ENCODE measurements around the gene PRR29. TPM values are rescaled to one million over a fixed set of nuclear protein-coding genes. Genes with fewer than 3 reads are reported as not detected.

PRR29 gene
- total and polyA plus RNA-seq, 2 donors (not counting 3 experiments of a cell fraction or from before 2014, with no cell fraction given) = 0.39 to 1.2 TPM

DNA sequence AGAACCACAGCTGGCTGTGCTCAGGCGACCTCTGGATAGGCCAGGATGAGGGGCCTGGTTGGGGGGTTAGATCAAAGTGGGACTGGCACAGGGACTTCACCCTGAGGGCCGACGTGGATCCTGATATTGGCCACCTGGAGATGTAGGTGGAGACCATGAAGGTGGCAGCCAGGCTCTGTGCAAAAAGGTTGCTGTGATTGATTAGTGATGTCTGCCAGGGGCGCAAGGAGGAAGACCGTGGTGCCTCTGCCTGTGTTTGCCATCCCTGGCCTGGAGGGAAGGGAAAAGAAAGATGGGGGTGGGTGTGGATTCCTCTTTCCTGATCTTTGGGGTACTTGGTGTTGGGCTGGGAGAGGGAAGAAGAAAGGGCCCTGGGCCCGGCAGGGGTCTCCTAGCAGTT lies 24.9 kb upstream of the PRR29 start:
- Histone ChIP-seq H2AFZ (ENCODE audit: low read depth, low read length) (no peak overlapping the region), H3K27ac (ENCODE audit: insufficient read depth, low read depth, low read length) (no peak overlapping the region), H4K20me1 (replicated peaks; ENCODE audit: control insufficient read depth, extremely low read depth, insufficient read depth, low read length) (no peaks in the 10 kb centered on the region), H3K79me2 (ENCODE audit: control insufficient read depth, insufficient read depth, low read length) (no peaks in the 10 kb centered on the region), H3K9me1 (replicated peaks; ENCODE audit: control insufficient read depth, extremely low read depth, insufficient read depth, low read length) (no peaks in the 10 kb centered on the region), H3K36me3 (ENCODE audit: control insufficient read depth in 2 of 2, extremely low read depth in 1 of 2, insufficient read depth in 2 of 2, low read length in 2 of 2) (no peaks in the 10 kb centered on the region), H3K4me2 (ENCODE audit: insufficient read depth, low read length) (no peak overlapping the region), H3K9ac (replicated peaks; ENCODE audit: extremely low read depth, insufficient read depth, low read length) (no peak overlapping the region), H3K4me1 (ENCODE audit: control insufficient read depth, extremely low read depth, insufficient read depth, low read length) (peaks cover 13% of the 10 kb centered on the region), H3K9me3 (replicated peaks; ENCODE audit: control insufficient read depth, insufficient read depth, low read length) (no peaks in the 10 kb centered on the region), H3K4me3 (replicated peaks in 1 of 3; ENCODE audit: insufficient read depth in 1 of 3, low read depth in 1 of 3, low read length in 3 of 3) (no peak overlapping the region), H3K27me3 (ENCODE audit: control insufficient read depth in 2 of 2, insufficient read depth in 2 of 2, low read length in 2 of 2) (no peaks in the 10 kb centered on the region)
- FAIRE-seq (no peak), DNase-seq (ENCODE audit: low read depth, low spot score) (no peak)
- POLR2A ChIA-PET = no interaction called here
- BruUV-seq (replicated peaks) = no TSS peak
- intact Hi-C loops (cut with micrococcal nuclease) = no loop called here
- dilution Hi-C loops (cut with MboI; ENCODE audit: extremely low pct_ligation_motif_present, low sequenced_read_pairs) = no loop called here
- no peak for TF ChIP-seq GATA2 (IDR thresholded peaks at IDR 0.05; ENCODE audit: insufficient read depth, insufficient read length, low read depth, low read length)
- no peak for TF ChIP-seq JUN (IDR thresholded peaks at IDR 0.05; ENCODE audit: borderline replicate concordance, insufficient read depth, insufficient read length, low read depth)
- TF ChIP-seq MYC (IDR thresholded peaks at IDR 0.05; ENCODE audit: low read depth, low read length) = no peak
- TF ChIP-seq, protein P1, sequence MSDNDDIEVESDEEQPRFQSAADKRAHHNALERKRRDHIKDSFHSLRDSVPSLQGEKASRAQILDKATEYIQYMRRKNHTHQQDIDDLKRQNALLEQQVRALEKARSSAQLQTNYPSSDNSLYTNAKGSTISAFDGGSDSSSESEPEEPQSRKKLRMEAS (IDR thresholded peaks at IDR 0.05; ENCODE audit: insufficient read depth, insufficient read length) = no peak
- TF ChIP-seq, protein P2, sequence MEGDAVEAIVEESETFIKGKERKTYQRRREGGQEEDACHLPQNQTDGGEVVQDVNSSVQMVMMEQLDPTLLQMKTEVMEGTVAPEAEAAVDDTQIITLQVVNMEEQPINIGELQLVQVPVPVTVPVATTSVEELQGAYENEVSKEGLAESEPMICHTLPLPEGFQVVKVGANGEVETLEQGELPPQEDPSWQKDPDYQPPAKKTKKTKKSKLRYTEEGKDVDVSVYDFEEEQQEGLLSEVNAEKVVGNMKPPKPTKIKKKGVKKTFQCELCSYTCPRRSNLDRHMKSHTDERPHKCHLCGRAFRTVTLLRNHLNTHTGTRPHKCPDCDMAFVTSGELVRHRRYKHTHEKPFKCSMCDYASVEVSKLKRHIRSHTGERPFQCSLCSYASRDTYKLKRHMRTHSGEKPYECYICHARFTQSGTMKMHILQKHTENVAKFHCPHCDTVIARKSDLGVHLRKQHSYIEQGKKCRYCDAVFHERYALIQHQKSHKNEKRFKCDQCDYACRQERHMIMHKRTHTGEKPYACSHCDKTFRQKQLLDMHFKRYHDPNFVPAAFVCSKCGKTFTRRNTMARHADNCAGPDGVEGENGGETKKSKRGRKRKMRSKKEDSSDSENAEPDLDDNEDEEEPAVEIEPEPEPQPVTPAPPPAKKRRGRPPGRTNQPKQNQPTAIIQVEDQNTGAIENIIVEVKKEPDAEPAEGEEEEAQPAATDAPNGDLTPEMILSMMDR (IDR thresholded peaks at IDR 0.05; ENCODE audit: extremely low read depth in 1 of 2, insufficient read depth in 1 of 2, low read depth in 1 of 2, low read length in 2 of 2) = no peak
- TF ChIP-seq EZH2 (IDR thresholded peaks at IDR 0.05; ENCODE audit: borderline replicate concordance, low read depth, low read length, severe bottlenecking) = no peak
- TF ChIP-seq POLR2A (IDR thresholded peaks at IDR 0.05; ENCODE audit: low read depth, low read length) = no peak
- CTCF ChIA-PET = no interaction called here
